ENCODE measurements around the gene PRRT1. TPM values are rescaled to one million over a fixed set of nuclear protein-coding genes. Genes with fewer than 3 reads are reported as not detected.

Gene PRRT1
- polyA plus RNA-seq, 5 donors, result 0.79 to 2.2 (median 1.1) TPM

GRCh38 chr6:32175711-32176475, 24.2 kb upstream of the PRRT1 start, which contains the start of gene AGPAT1:
TSS of gene AGPAT1 (minus strand) at chr6:32176084. CDS start at chr6:32171496, 4,588 bp downstream.
- DNase-seq, result peak; percentile 97

GRCh38 chr6:32175322-32175710, 23.6 kb upstream of the PRRT1 start:
- DNase-seq, result no peak

GRCh38 chr6:32174416-32174815, 22.7 kb upstream of the PRRT1 start:
- no peak for DNase-seq

GRCh38 chr6:32173051-32173727, 21.4 kb upstream of the PRRT1 start:
- DNase-seq, result no peak

DNA sequence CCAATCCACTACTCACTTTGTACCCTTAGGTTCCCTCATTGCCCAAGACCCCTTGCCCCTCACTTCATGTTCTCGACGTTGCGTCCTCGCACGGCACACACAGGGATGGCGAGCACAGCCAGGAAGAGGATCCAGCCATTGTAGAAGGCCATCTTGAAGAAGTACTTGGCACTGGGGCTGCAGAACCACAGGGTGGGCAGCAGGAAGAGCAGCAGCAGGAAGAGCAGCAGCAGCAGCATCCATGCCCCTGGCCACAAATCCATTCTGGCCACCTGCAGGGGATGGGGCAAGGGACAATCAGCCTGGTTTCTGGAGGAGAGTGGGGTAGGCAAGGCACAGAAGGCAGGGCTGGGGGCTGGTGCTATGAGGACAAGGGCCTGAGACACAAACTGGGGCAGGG, 19.5 kb upstream of the PRRT1 start:
- no peak for DNase-seq

DNA sequence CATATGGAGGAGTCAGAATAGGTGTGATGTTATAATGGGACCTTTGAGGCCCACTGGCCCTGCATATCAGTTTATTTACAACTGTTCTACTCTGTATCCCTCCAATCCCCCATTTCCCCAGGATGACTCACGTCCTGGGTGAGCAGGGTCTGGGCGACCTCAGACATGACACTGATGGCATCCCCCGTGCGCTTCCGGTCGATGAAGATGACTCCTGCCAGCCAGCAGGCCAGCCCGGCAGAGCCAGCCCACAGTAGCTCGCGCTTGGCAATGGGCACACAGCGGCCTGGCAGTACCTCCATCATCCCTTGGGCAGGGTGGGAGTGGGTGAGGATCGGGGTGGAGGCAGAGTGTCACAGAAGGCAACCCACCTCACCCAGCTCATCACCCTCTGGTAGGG, 18.6 kb upstream of the PRRT1 start:
- no peak for DNase-seq

- no peak for DNase-seq
Measured at GRCh38 chr6:32168807-32169591, 17.3 kb upstream of the PRRT1 start.

GRCh38 chr6:32168350-32168749, 16.6 kb upstream of the PRRT1 start:
- no peak for DNase-seq

DNA sequence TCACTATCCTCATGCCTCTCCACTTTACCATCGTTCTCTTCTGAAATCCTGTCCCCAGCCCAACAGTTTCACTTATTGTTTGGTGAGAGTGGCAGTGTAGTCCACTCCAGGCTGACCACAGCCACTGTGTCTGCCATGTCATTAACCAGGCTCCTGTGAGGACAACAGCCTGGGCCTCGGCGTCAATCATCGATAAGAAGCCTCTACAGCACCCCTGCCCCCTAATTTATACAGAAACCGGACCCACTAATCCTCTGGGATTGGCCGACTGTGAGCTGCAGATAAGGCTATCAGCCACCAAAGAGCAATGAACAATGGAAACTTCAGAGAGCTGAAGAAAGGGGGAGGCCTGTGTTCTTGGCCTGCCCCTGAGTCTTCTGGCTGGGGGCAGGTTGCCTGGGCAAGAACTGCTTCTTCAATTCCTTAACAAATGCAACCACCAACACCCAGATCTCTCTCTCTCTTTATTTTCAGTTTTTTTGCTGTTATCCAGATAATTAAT, 16.1 kb upstream of the PRRT1 start:
- DNase-seq, result no peak

GRCh38 chr6:32167154-32167760, 15.5 kb upstream of the PRRT1 start:
- DNase-seq, result no peak

DNA sequence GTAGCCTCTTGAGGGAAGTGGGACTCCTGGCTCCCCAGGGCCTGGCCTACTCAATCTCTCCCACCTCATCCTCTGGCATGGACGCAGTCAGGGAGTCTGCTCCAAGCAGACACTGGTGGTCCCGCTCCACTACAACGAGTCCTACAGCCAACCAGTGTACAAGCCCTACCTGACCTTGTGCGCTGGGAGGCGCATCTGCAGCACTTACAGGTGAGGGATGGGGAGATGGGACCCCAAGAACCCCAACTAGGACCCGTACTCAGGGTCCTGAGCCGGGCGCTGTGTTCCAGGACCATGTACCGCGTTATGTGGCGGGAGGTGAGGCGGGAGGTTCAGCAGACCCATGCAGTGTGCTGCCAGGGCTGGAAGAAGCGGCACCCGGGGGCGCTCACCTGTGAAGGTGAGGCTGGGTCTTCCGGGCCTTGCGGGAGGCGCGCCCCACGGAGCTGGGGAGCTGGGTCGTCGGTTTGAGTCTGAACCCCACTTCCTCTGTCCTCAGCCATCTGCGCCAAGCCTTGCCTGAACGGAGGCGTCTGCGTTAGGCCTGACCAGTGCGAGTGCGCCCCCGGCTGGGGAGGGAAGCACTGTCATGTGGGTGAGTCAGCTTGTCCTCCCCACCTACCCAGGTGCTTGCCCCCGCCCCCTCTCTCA, 14.8 kb upstream of the PRRT1 start:
- no peak for DNase-seq

DNA sequence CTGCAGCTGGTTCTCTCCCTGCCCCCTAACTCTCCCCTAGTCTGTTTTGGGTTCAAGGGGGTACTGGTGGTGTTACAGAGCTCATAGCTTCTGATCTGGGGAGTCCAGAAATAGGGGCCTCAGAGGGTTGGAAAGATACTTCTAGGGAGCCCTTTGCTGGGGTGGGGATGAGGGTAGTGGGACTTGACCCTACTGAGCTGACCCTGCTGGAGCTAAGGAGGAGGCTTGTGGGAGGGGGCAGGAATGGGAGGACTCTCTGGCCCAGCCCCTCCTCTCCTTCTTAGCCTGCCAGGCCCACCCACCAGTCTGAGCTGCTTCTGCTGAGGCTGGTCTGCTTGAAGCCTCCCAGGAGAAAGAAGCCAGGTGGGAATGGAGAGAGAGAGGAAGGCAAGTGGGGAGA, 12.6 kb upstream of the PRRT1 start, which contains the start of gene EGFL8:
Gene EGFL8 (plus strand): TSS at position 301 of the 400 bp plus-strand sequence. CDS start 1,571 bp downstream, outside the sequence.
- no peak for DNase-seq

- no peak for DNase-seq
Measured at GRCh38 chr6:32163559-32164258, 12.0 kb upstream of the PRRT1 start.

DNA sequence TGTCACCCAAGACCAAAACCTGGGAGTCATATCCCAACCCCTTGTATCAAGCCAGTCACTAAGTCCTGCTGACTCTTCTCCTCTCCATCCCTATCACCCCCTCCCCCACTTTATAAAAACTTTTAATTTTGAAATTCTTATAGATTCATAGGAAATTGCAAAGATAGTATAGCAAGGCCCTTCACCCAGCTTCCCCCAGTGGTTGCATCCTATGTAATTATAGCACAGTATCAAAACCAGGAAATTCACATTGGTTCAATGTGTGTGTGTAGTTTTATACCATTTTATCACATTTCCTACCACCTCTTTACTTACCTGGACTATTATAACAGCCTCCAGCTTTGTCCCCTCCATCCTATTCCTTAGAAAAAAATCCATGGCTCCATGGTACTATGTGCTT, 6.3 kb upstream of the PRRT1 start:
- DNase-seq, result no peak

GRCh38 chr6:32156891-32157290, 5.2 kb upstream of the PRRT1 start:
- DNase-seq, result no peak

DNA sequence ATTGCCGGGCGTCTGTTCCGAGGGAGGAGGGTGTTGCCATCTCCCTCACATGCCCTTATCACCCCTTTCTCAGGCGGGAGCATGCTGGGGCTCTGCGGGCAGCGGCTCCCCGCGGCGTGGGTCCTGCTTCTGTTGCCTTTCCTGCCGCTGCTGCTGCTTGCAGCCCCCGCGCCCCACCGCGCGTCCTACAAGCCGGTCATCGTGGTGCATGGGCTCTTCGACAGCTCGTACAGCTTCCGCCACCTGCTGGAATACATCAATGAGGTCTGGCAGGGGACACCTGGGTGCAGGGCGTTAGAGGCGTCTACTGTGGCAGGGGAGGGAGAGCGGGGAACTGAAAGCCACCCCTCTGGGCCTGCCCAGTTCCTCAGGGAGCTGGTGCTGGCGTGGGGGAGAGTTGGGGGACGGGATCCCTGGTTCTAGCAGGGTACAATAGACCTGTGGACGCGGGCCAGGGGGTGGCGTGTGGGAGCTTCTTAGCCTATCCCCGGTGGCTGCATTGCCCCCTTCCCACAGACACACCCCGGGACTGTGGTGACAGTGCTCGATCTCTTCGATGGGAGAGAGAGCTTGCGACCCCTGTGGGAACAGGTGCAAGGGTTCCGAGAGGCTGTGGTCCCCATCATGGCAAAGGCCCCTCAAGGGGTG, 2.9 kb upstream of the PRRT1 start:
- no peak for DNase-seq

DNA sequence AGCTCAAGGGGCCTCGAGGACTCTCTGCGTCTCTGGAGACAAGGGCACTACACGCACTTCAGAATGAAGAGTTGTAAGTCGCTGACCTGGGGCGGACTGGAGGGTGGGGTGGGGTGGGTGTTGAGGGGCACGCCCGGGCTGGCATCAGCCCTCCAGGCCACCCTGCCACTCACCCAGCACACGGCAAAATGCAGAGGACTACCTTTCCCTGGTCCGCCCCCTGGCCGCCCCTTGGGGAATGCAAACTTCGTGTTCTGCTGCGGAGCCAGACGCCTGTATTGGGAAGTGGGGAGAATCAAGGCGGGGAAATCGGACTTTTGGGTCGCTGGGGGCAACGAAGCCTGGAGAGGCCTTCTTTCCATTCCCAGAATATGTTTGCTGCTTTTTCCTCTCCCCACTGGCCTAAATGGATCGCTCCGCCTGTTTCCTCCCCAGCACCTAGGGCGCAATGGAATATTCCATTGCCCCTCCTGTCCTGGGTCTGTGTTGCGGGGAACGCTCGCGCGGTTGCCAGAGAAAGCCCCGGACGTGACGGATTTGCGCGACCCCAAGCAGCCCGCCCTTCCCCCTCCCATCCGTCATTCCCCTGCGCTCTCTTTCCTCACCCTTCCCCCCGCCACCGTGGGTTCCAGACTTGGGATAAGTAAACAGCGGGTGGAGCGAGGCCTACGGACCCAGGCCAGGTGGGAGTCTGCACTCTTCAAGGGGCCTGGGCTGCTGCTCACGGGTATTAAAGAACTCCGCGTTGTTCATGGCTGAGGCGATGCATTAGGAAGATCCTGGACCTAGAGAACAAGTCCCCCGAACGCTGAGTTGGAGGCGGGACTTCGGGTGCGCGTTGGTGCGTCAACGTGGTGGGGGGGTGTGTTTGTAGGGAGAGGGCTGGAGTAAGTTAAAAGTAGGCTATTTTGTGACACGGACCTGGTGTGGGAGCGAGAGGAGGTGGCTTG, 2.1 kb upstream of the PRRT1 start, which contains the start of gene PPT2:
Gene PPT2 (plus strand): TSS at position 578 of the 950 bp plus-strand sequence. CDS start 454 bp downstream, outside the sequence.
- DNase-seq, result peak; percentile 94 to 95

DNA sequence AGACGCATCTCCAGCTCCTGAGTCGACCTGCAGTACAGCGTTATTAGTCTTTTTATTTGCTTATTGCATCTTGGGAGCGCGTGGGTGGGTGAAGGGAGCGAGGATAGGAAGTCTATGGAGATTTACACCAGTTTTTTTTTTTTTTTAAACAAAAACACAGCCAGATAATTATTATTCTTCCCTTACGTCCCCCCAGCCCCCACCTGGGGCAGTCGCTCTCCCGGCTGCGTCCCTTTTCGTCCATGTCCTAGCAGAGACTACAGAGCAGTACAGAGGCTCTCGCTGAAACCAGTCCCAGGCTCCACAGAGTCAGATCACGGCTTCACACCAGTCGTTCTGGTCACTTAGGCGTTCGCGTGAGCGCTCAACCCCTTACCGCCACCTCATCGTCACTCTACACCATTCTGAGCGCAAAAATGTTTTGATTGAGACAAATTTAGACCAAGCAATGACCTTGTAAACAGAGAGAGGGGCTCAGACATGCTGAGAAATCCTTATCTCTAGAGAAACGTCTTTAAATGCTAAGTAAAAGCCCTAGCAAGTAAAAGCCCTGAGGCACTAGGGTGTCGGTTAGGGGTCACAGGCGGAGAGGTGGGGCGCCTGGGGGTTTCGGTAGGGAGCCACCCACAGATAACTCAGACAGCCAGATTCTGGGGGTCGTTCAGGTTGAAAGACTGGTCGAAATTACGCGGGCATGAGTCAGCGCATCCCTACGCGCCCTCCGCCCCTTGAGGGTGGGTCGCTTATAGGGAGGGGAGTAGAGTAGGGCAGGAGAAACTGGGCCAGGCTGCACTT, 1.2 kb upstream of the PRRT1 start:
- no peak for DNase-seq

All from right lung (tissue), 5 donors.